Stimulated activated CD8-positive, alpha-beta memory T cell treated with anti-CD3 and anti-CD28 coated beads, Interleukin-15, amount 100 ng/mL, for 24 hours (primary cell): Measurements from ENCODE around the gene AMN.

ENCODE experiments used
- DNase-seq: peaks from one replicate; pipeline ENCODE4 v3.0.0-alpha.2; 2020; ENCODE audit warnings: low read depth

Gene AMN

GRCh38 chr14:102966681-102967505 lies 44.4 kb downstream of the AMN start:
- DNase-seq: no peak

- DNase-seq: no peak
Observed at GRCh38 chr14:102967506-102967795, 45.0 kb downstream of the AMN start.

GRCh38 chr14:102968306-102968705 lies 45.8 kb downstream of the AMN start:
- no peak for DNase-seq

- no peak for DNase-seq
Observed at GRCh38 chr14:102969060-102969791, 46.8 kb downstream of the AMN start.

- DNase-seq: no peak
Observed at GRCh38 chr14:102969901-102970300, 47.4 kb downstream of the AMN start.

GRCh38 chr14:102970496-102970895 lies 48.0 kb downstream of the AMN start:
- DNase-seq: no peak

- no peak for DNase-seq
Observed at GRCh38 chr14:102971314-102971713, 48.9 kb downstream of the AMN start.

GRCh38 chr14:102971836-102972606 lies 49.6 kb downstream of the AMN start:
- no peak for DNase-seq

- no peak for DNase-seq
Observed at GRCh38 chr14:102973706-102974285, 51.3 kb downstream of the AMN start.

GRCh38 chr14:102975662-102976061 lies 53.2 kb downstream of the AMN start:
- no peak for DNase-seq

GRCh38 chr14:102977475-102977874 lies 55.0 kb downstream of the AMN start:
- DNase-seq: no peak

- DNase-seq: no peak
Observed at GRCh38 chr14:102979406-102979805, 56.9 kb downstream of the AMN start.

- DNase-seq: no peak
Observed at GRCh38 chr14:102980409-102980810, 57.9 kb downstream of the AMN start.
